GM18499 (cell line): ENCODE results near the gene ACTN1.

Experiments used
- ATAC-seq: cut with Tn5 transposase; IDR thresholded peaks from one replicate; pipeline ENCODE4 v1.9.1; 2021; ENCODE audit warnings: moderate number of reproducible peaks; ENCODE audit not compliant: insufficient read depth, unreplicated experiment

ACTN1 gene

DNA sequence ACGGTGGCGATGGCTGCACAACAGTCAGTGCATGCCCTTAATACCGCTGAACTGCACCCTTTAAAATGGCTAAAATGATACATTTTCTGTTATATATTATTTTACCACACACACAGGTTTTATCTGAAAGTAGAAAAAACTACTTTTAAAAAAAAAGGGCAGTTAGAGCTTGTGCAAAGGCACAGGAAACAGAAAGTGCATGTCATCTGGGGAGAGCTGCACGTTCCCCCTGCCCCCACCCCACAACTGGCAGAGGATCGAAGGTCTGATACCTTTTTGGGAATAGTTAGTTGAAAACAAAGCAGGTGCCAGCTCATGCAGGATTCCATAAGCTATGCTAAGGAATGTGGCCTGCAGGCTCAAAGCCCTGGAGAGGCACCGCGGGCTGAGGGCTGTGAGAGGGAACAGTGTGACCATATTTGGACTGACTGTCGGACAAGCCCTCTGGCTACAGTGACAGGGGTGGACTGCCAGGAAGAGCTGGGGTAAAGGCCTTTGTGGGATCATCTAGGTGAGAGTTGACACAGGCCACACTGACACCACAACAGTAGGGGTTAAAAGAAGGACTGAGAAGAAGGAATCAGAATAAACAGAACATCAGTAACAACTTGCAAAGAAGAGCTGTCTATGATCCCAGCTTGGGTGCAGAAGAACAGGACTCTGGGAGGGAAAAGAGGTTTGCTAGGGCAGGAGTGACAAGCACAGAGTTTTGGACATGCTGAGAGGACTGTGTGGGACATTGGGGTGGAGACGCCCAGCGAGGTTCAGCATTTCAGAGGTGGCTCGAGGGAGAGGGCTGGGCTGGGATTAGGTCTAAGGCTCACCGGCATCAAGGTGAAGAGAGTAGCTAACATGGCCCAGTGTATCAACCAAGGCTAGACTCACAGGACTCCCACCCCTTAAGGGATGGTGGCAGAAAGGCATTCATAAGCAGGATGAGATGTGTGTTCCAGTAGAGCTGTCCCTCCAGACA lies 54.6 kb downstream of the ACTN1 start:
- no peak for ATAC-seq

DNA sequence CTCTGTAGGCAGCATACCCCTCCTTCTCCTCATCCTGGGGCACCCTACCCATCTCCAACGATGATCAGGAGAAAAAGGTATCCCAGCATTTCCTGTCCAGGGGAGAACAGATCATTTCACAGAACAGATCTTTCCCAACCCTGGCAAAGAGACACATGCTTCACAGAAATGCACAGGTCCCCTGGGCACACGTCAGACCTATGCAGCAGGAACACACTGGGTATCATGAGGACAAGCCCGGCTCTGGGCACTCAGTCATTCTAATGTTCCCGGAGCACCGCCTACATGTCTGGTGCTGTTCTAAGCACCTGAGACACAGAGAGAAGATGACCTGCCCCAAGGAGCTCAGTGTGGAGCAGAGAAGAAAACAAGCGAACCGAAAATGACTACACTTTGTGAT lies 56.2 kb downstream of the ACTN1 start:
- ATAC-seq: no peak

DNA sequence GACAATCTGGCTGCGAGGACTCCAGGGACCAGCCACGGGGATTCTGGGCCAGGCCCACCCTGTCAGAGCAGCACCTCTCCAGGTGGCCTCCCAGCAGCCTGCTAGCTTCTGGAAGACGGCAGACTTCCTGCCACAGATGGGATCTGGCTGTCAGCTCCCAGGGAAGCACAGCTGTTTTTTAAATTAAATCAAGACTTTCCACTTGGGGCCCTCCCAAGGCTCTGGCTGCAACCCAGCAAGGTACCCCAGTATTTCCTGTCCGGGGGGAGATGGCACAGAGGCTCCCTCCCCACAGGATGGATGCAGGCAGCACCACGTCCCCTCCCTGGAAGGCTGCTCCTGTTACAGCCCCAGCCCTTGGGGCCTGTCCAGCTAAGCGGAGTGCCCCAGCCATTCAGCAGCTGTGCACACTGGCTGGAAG lies 56.9 kb downstream of the ACTN1 start:
- ATAC-seq: no peak

DNA sequence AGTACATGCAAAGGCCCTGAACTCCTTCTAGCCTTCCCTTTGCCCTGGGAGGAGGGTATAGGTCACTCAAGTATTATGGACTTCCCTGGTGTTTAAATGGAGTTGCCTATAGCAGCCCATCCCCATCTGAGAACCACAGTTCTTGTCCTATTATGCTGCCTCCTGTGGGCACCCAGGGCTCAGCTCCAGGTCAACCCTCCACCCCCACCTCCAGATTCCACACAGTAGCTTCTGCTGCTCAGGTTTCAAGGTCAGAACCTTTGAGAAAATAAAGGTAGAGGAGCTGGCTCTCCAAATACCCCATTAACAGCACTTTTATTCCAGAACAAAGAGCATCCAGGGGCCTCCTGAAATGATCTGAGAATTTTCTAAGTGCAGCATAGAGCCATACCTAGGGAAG lies 57.4 kb downstream of the ACTN1 start:
- no peak for ATAC-seq

DNA sequence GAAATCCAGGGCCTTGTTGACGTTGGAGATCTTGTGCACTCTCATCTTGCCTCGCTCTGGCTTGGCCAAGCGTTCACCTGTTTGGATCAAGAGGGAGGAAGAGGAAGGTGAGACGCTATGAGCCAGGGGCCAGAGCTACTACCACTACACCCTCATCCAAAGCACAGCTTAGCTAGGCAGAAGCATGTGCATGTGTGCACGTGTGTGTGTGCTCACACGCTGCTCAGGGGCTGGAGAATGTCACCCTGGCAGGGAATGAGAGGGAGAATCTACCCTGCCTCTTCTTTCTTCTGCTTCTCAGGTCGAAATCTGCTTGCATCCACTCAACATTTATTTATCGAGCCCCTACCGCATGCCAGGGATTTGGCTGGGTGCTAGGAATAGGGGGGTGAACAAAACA lies 58.1 kb downstream of the ACTN1 start:
- no peak for ATAC-seq

DNA sequence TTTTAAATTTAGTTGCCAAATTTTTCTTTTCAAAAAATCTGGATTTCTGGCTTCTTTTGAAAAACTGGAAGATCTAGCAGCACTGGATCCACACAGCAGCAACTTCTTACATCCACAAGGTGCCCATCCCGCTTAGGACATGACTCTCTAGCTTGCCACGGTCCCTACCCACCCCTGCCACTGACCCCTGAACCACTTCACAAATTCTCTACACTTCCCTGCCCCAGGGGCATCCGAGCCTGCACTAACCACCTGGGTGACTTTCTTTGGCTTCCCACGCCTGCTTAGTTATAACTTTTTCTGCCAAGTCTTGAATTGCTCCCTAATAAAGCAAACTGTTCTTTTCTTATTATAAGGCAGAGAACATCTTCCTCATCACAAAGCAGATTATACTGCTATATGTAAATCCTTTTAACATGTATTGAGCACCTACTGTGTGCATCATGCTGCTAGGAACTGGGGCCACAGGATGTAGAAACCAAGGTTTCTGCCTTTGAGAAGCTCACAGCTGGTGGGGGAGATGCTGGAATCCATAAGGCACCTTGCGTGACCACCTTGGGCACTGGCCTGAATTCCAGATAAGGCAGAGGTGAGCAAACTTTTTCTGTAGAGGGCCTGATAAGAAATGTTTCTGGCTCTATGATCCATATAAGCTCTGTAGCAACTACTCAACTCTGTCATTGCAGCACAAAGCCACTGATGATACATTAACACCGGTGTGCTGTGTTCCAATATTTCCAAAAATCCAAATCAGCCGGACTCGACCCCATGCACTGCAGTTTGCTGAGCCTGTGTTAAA lies 59.8 kb downstream of the ACTN1 start:
- ATAC-seq: no peak

DNA sequence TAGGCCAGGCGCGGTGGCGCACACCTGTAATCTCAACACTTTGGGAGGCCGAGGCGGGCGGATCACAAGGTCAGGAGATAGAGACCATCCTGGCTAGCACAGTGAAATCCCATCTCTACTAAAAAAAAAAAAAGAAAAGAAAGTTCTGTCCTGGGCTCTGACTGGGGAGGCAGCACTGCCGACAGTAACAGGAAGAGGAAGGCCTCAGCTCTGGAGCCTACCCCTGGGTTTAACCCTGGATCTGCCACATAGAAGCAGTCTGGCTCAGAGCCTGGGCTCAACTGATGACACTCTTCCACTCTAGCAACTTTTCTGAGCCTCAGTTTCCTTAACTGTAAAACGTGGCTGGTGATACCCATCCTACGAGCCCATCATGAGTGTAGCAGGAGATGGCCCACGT lies 60.5 kb downstream of the ACTN1 start:
- ATAC-seq: no peak

DNA sequence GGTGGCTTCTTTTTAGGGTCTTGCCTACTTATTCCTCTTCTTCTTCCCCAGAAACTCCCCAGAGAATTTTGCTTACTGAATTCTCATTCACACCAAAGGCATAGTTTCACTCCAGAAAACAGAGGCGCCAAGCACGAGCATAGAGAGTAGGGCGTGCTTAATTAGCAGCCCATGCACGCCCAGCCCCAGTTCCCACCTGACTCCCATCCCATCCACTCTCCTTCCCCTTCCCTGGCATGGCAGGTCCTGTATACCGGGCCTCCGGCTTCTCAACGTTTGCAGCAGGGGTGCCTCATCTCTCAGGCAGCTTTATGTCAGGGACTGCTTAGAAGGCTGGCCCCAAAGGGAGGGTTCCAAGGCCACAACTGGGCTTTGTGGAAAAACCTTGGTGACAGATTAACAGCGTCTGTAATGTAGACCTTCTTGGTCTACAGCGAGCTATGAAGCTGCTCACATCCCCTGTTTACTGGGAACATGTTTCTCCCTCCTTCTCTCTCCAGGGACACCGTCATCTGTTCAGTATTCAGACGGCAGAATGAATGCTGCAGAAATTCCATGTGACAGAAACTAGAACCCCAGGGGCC lies 62.7 kb downstream of the ACTN1 start:
- no peak for ATAC-seq

DNA sequence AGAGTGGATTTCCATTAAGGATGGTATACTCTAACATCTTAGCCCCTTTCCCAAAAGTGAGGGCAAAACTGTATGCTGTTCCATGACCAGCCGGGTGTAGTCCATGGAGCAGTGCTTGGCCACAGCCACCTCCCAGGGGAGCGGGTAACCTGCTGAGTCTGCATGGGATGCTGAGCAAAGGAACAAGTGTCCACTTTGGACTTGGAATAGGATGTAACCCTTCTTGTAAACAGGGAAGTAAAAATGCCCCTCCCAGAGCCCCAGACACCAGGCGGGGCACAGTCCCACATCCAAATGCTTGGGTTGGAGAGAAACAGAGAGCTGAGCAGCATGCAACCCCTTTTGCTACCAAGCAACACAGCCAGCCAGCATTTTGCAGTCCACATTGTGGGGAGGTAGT lies 65.6 kb downstream of the ACTN1 start:
- no peak for ATAC-seq

DNA sequence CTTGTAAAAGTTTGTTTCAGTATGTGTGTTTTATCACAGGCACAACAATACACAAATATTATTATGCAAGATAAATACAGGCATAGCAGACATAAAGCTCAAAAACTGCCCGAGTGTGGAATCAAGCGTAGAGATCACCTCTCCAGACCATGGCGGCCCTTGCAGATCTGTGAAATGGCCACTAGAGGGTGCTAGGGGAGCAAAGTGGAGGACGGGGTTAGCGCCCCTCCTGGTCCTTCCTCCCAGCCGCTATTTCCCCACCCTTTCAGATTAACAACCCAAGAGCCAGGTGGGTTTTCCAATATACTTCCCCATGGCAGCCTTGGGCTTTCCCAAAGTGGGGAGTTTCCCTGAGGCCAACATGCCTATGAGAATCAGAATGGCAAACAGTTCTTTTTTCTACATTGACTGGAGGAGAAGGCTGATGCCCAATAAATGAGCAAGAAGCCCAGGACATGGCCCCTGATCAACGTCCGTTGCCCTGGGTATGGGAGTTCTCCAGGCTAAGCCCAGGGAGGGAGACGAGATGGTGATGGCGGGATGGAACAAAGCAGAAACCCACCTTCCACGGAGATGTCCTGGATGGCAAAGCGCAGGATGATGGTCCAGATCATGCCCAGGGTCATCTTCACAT lies 67.4 kb downstream of the ACTN1 start:
- ATAC-seq: no peak

DNA sequence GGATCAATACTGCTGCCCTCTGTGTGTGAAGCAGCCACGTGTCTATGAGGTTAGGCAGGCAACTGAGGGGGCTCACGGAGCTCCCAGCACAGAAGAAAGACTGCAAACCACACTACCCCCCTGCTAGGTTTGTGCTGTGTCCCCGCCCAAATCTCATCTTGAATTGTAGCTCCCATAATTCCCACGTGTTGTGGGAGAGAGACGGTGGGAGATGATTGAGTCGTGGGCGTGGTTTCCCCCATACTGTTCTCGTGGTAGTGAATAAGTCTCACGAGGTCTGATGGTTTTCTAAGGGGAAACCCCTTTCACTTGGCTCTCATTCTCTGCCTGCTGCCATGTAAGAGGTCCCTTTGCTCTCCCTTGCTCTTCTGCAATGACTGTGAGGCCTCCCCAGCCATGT lies 68.6 kb downstream of the ACTN1 start:
- ATAC-seq: no peak

DNA sequence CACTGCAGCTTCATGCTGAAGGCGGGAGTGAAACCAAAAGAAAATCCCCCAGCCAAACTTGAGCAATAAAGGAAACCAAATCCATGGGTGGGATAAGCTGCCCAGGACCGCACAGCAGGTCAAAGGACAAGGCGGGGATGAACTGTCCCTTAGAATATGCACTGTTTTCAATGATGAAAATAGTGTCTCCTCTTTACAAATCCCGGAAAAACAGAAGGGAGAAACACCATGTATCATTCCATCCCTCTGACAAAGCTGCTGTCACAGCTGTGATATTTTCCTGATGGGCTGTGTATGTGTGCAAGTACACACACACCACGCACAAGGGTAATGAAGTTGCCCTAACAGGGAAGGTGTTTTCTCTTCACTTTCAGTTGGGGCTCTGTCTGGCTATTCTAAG lies 70.3 kb downstream of the ACTN1 start:
- no peak for ATAC-seq

DNA sequence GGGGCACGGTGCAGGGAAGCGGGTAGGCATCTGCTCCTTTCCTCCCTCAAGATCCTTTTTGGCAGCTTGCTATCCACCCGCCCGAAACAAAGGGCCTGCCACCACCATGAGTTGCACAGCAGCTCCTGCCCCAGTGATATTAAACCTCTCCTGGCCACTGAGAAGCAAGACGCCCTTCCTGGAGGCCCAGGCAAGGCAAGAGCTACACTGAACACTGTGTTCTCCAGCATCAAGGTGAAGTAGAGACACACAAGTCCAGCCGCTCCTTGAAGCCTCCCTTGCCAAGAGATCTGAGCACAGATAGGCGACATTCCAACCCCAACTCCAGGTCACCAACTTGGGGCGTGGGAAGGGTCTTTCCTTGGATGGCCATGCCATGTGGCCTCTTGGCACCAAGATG lies 70.9 kb downstream of the ACTN1 start:
- ATAC-seq: no peak

DNA sequence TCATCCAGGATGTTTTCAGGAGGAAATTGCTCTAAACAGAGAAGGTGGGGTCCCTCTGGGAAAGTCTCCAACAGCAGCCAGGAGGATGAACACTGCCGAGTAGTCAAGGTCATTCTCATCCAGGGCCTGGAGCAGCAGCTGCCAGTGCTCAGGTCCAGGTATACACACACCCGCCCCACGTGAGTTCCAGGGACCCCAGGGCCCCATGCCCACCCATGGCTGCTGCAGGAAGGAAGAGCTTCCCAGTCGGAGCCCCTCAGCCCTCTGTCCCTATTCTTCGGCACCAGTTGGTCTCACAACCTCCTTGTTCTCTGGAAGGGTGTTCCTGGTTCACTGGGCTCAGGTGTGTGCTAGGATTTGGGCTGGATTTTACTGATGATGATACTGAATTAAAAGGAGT lies 72.7 kb downstream of the ACTN1 start:
- no peak for ATAC-seq

DNA sequence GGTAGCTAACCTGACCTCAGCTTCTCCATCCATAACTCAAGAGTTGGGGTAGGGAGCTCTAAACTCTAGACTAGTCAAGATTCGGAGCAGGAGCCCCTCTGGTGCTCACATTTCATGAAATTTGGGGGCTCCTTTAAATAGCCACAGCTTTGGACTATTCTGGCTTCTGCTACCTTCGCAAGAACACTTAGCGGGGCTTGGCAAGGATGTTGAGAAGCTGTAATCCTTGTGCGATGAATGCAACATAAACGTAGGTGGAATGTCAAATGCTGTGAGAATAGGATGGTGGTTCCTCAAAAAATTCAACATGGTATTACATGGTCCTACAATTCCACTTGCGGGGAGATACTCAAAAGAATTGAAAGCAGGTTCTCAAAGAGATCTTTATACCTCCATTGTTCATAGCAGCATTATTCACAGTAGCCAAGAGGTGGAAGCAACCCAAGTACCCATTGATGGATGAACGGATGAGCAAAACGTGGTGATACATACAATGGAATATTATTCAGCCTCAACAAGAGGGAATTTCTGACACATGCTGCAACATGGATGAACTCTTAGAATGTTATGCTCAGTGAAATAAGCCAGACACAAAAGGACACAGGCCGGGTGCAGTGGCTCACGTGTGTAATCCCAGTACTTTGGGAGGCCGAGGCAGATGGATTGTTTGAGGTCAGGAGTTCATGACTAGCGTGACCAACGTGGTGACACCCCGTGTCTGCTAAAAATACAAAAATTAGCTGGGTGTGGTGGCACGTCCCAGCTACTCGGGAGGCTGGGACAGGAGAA lies 73.8 kb downstream of the ACTN1 start:
- no peak for ATAC-seq

DNA sequence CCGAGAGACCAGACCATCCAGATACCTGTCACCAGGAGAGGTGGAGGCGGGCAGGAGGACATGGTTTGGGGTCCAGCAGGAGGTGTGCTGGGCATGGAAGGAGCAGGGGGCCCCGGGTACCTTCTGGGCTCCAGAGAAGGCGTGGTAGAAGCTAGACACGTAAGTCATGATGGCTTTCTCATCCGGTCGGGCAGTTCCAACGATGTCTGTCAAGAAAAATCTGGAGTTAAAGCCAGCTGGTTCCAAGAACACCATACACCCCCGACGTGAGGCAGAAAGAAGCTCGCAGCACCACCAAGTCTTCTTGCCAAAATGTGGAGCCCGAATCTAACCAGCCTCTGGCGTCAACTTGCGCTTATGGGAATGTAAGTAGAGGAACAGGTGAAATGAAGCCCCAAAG lies 76.7 kb downstream of the ACTN1 start:
- ATAC-seq: no peak

DNA sequence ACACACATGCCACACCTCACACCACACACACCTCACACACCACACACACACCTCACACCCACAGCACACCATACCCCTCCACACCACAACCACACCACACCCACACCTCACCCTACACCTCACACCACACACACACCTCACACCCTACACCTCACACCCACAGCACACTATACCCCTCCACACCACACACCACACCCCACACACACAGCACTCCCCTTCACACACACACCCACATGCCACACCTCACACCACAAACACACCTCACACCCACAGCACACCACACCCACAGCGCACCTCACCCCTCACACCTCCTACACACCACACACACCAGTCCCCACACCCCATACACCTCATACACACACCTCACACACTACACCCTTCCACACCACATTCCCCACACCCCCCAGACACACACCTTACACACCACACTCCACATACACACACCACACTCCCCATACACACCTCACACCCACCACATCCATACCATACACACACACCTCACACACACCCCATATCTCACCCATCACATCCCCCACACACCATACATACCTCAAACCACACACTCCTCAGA lies 80.0 kb downstream of the ACTN1 start:
- ATAC-seq: no peak

DNA sequence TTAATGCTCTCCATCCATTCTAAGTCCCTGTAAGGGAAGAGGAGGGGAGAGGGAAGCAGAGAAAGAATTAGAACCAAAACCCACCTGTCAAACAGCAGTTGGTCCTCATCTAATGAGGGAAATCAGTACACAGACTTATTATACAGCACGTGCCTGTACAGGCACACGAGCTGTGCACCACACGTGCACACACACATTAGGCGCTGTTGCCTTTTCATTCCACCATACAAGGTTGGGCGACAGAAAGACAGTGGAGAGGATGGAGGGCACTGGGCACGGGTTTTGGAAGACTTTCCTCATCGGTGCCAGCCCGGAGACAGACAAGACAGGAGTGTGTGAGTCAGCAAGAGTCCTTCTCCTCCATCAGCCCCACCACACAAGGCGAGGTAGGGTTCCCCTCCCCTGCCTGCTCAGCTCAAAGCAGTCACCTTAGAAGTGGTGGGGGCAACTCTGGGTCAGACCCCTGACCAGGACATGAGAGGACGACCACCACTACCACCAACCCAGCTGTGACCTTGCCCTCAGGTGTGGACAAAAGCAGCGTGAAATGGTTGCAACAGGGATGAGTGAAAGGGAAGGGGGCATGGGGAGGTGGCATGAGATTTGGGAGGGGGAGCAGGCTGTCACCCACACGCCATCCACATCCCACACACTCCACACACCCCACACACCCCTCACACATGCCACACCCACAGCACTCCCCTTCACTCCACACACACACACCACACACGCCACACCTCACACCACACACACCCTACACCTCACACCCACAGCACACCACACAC lies 80.7 kb downstream of the ACTN1 start:
- ATAC-seq: no peak
